Astrocyte (in vitro differentiated cells and primary cell): ENCODE data around the gene TMUB2. TPM values are rescaled to one million over a fixed set of nuclear protein-coding genes. Genes with fewer than 3 reads are reported as not detected.
A peak's percentile ranks its signal among the peaks of the same experiment; 100 is the strongest.

Source experiments
- DNase-seq: peaks from one replicate; pipeline ENCODE4 v3.0.0-alpha.2; 2010; ENCODE audit warnings: low read depth
- FAIRE-seq: peaks from 2 replicates; lab custom pipeline; 2011; peaks lifted over from hg19 to GRCh38; lab: Jason Lieb, UNC
- H2AFZ ChIP-seq: 2 replicates; pipeline ENCODE4 v1.6.0; 2012; ENCODE audit warnings: low read depth, low read length, inconsistent platforms
- H3K27ac ChIP-seq: 2 replicates; pipeline ENCODE4 v1.5.1; 2011; ENCODE audit warnings: low read depth, low read length, inconsistent platforms
- H3K27me3 ChIP-seq: 2 replicates; pipeline ENCODE4 v1.6.0; 2011; ENCODE audit warnings: low read length, inconsistent platforms; ENCODE audit not compliant: insufficient read depth
- H3K36me3 ChIP-seq: 2 replicates; pipeline ENCODE4 v1.5.1; 2011; ENCODE audit warnings: low read length, inconsistent platforms; ENCODE audit not compliant: insufficient read depth
- H3K4me1 ChIP-seq: 2 replicates; pipeline ENCODE4 v1.5.1; 2011; ENCODE audit warnings: low read length, inconsistent platforms; ENCODE audit not compliant: insufficient read depth
- H3K4me2 ChIP-seq: 2 replicates; pipeline ENCODE4 v1.6.0; 2012; ENCODE audit warnings: low read length, inconsistent platforms
- H3K4me3 ChIP-seq: 2 replicates; pipeline ENCODE4 v1.5.1; 2011; ENCODE audit warnings: low read depth, mild to moderate bottlenecking, low read length, inconsistent platforms; ENCODE audit not compliant: insufficient read depth
- H3K79me2 ChIP-seq: 2 replicates; pipeline ENCODE4 v1.6.0; 2012; ENCODE audit warnings: mild to moderate bottlenecking, low read length, inconsistent platforms; ENCODE audit not compliant: insufficient read depth
- H3K9ac ChIP-seq: 2 replicates; pipeline ENCODE4 v1.6.0; 2012; ENCODE audit warnings: mild to moderate bottlenecking, low read length, inconsistent platforms
- H3K9me3 ChIP-seq: 2 replicates; pipeline ENCODE4 v1.5.1; 2012; ENCODE audit warnings: low read depth, mild to moderate bottlenecking, low read length, inconsistent platforms; ENCODE audit not compliant: insufficient read depth
- H4K20me1 ChIP-seq: 2 replicates; pipeline ENCODE4 v1.6.0; 2012; ENCODE audit warnings: low read length, inconsistent platforms; ENCODE audit not compliant: insufficient read depth
- H3K27ac Mint-ChIP-seq: one replicate; pipeline ENCODE4 v1.8.0; 2021; ENCODE audit warnings: mild to moderate bottlenecking, mixed read lengths; ENCODE audit not compliant: unreplicated experiment
- H3K27me3 Mint-ChIP-seq: one replicate; pipeline ENCODE4 v1.8.0; 2021; ENCODE audit warnings: low read depth, mixed read lengths; ENCODE audit not compliant: unreplicated experiment
- H3K36me3 Mint-ChIP-seq: one replicate; pipeline ENCODE4 v1.8.0; 2021; ENCODE audit warnings: low read depth, mixed read lengths; ENCODE audit not compliant: unreplicated experiment
- H3K4me1 Mint-ChIP-seq: one replicate; pipeline ENCODE4 v1.8.0; 2021; ENCODE audit warnings: low read depth, mixed read lengths; ENCODE audit not compliant: unreplicated experiment
- H3K4me3 Mint-ChIP-seq: one replicate; pipeline ENCODE4 v1.8.0; 2021; ENCODE audit warnings: mild to moderate bottlenecking, moderate library complexity, mixed read lengths; ENCODE audit not compliant: unreplicated experiment
- H3K9me3 Mint-ChIP-seq: one replicate; pipeline ENCODE4 v1.8.0; 2021; ENCODE audit warnings: mild to moderate bottlenecking, mixed read lengths; ENCODE audit not compliant: unreplicated experiment
- EZH2 ChIP-seq: IDR thresholded peaks from 2 replicates; pipeline ENCODE4 v1.6.1; 2012; ENCODE audit warnings: mild to moderate bottlenecking, low read length, inconsistent platforms; ENCODE audit not compliant: insufficient read depth
- total RNA-seq: library from RNA; stranded (reverse); gene quantifications from 2 replicates; pipeline ENCODE4 v1.2.1, GENCODE V29; 2021
- TF ChIP-seq, protein P1 (sequence below): IDR thresholded peaks from 2 replicates; pipeline ENCODE4 v1.5.1; 2011; ENCODE audit warnings: low read depth, mild to moderate bottlenecking, inconsistent platforms, low read length, moderate library complexity; ENCODE audit not compliant: insufficient read depth

Gene TMUB2
- total RNA-seq, 1 donor from 2014 or later, result 28.8 TPM

DNA sequence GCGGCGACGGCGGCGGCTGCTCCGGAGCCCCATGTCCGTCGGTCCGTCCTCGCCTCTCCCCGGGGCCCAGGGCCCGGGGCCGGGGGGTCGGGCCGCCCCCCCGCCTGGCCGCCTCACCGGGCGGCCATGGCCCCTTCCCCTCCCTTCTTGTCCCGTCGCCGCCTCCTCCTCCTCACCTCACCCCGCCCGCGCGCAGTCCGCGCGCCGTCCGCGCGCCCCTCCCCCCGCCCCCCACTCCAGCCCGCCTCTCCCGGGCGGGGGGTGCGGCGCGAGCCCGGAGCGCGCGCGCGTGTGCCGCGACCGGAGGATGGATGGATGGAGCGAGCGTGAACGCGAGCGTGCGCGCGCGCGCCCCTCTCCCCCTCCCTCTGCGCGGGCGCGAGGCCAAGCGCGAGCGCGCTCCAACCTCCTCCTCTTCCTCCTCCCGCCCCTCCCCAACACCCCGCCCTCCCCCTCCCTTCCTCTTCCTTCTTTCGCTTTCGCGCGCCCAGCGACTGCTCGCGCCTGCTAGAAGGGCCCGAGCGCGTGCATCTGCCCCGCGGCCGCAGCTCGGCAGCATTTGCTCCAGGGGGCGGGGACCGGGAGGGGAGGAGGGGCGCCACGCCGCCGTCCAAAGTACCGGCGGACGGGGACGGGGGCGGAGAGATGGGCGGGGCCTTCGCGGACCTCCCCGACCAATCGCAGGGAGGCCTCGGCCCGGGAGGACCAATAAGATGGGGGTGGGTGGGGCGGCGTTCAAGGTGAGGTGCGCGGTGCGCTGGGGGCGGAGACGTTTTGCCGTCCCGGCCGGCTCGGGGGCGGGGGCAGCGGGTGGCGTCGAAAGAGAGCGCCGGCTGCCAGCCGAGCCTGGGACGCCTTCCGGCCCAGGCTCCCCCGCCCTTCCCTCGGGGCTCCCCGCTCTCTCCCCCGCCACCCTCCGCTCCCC is 13.0 kb downstream of the TMUB2 start, which contains the start of gene ATXN7L3:
ATXN7L3 (minus strand) TSS at position 332 of the 925 bp plus-strand sequence. CDS start 1,814 bp downstream, outside the sequence.
- Mint-ChIP-seq H3K27ac (peak within 1 kb of the TSS; percentile 94), H3K4me1 (peaks cover 20% of the 10 kb centered on the region), H3K4me3 (peak within 1 kb of the TSS; percentile 89), H3K9me3 (no peaks in the 10 kb centered on the region), H3K36me3 (peaks cover 10% of the 10 kb centered on the region), H3K27me3 (no peaks in the 10 kb centered on the region)
- TF ChIP-seq, protein P1, sequence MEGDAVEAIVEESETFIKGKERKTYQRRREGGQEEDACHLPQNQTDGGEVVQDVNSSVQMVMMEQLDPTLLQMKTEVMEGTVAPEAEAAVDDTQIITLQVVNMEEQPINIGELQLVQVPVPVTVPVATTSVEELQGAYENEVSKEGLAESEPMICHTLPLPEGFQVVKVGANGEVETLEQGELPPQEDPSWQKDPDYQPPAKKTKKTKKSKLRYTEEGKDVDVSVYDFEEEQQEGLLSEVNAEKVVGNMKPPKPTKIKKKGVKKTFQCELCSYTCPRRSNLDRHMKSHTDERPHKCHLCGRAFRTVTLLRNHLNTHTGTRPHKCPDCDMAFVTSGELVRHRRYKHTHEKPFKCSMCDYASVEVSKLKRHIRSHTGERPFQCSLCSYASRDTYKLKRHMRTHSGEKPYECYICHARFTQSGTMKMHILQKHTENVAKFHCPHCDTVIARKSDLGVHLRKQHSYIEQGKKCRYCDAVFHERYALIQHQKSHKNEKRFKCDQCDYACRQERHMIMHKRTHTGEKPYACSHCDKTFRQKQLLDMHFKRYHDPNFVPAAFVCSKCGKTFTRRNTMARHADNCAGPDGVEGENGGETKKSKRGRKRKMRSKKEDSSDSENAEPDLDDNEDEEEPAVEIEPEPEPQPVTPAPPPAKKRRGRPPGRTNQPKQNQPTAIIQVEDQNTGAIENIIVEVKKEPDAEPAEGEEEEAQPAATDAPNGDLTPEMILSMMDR, result no peak
- TF ChIP-seq EZH2, result no peak
- Histone ChIP-seq H3K9me3 (no peaks in the 10 kb centered on the region), H3K4me3 (peak within 1 kb of the TSS; percentile 81), H3K4me1 (peaks cover 36% of the 10 kb centered on the region), H3K79me2 (peaks cover 32% of the 10 kb centered on the region), H2AFZ (peak within 1 kb of the TSS; percentile 86), H3K27me3 (no peaks in the 10 kb centered on the region), H3K9ac (peak within 1 kb of the TSS; percentile 91), H4K20me1 (peaks cover 16% of the 10 kb centered on the region), H3K4me2 (peak within 1 kb of the TSS; percentile 95), H3K27ac (peak within 1 kb of the TSS; percentile 75), H3K36me3 (peaks cover 11% of the 10 kb centered on the region)
- DNase-seq, result peak; percentile 92
- FAIRE-seq, result no peak

DNA sequence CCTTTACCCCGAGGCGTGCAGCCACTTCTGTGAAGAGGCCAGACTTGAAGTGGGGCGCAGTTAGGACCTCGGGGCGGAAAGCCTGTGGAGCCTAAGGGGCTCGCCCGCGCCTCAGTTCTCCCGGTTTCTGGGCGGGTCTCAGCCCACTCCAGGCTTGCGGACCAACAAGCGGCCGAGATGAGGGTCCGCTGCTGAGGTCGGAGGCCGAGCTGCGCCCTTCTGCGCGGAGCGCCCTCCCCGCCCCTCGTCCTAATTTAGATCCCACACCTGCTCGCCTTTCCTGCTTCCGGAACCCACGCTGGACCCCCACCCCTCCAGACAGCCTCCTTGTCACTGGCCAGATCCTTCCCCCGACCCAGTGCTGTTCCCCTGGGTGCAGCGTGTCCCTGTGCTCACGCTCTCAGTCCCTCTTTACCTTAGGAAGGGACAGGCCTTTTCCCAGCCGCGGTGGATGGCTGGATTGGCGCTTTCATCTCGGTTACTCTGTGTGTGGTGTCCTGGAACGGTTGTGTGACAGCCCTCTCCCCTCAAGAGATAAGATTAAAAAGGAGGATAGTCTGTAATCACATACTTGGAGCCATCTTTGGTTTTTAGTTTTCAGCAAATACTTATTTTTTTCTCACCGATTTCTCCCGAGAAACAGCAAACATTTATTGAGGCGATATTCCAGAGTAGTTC is 13.8 kb downstream of the TMUB2 start:
- H2AFZ ChIP-seq, result peak overlapping the region; percentile 86
- no peak for TF ChIP-seq EZH2
- TF ChIP-seq, protein P1, result no peak
- H3K4me2 ChIP-seq, result peak overlapping the region; percentile 94
- H3K9ac ChIP-seq, result peak overlapping the region; percentile 91
- DNase-seq (no peak), FAIRE-seq (no peak)
- Mint-ChIP-seq H3K27me3 (no peaks in the 10 kb centered on the region), H3K4me1 (peaks cover 21% of the 10 kb centered on the region), H3K4me3 (peak overlapping the region; percentile 89), H3K9me3 (no peaks in the 10 kb centered on the region), H3K27ac (peak overlapping the region; percentile 94), H3K36me3 (peaks cover 7% of the 10 kb centered on the region)
- H3K4me1 ChIP-seq, result peaks cover 36% of the 10 kb centered on the region
- peaks cover 24% of the 10 kb centered on the region for H3K79me2 ChIP-seq
- H3K27ac ChIP-seq, result peak overlapping the region; percentile 75
- H3K27me3 ChIP-seq, result no peaks in the 10 kb centered on the region
- peak overlapping the region; percentile 81 for H3K4me3 ChIP-seq
- no peaks in the 10 kb centered on the region for H3K9me3 ChIP-seq
- H3K36me3 ChIP-seq, result peaks cover 6% of the 10 kb centered on the region
- H4K20me1 ChIP-seq, result peaks cover 16% of the 10 kb centered on the region
